GM21528 (cell line): Measurements from ENCODE around the gene TAGLN.

Experiments used
- ATAC-seq: cut with Tn5 transposase; IDR thresholded peaks from one replicate; pipeline ENCODE4 v1.9.1; 2021; ENCODE audit warnings: mild to moderate bottlenecking, moderate library complexity; ENCODE audit not compliant: unreplicated experiment, low FRiP score

TAGLN gene

GRCh38 chr11:117229411-117229810 is 30.2 kb downstream of the TAGLN start:
- no peak for ATAC-seq

- ATAC-seq: no peak
Observed at GRCh38 chr11:117229931-117230285, 30.7 kb downstream of the TAGLN start.

GRCh38 chr11:117230286-117230961 is 31.3 kb downstream of the TAGLN start:
- ATAC-seq: no peak

- ATAC-seq: no peak
Observed at GRCh38 chr11:117230999-117231841, 32.0 kb downstream of the TAGLN start.

- ATAC-seq: peak; percentile 8
Observed at GRCh38 chr11:117231842-117232091, 32.6 kb downstream of the TAGLN start, which contains the start of gene PCSK7. Gene PCSK7, minus strand, starts transcription at chr11:117232073. Its CDS starts 2,229 bp downstream, at chr11:117229844.

GRCh38 chr11:117232092-117232878 is 33.1 kb downstream of the TAGLN start, which contains the start of gene RNF214:
Gene RNF214, plus strand, starts transcription at chr11:117232671. Its CDS starts 1,602 bp downstream, at chr11:117234273.
- peak; percentile 74 for ATAC-seq

- ATAC-seq: no peak
Observed at GRCh38 chr11:117232911-117233409, 33.8 kb downstream of the TAGLN start.

- no peak for ATAC-seq
Observed at GRCh38 chr11:117238221-117238620, 39.1 kb downstream of the TAGLN start.

- no peak for ATAC-seq
Observed at GRCh38 chr11:117239295-117239694, 40.1 kb downstream of the TAGLN start.

- no peak for ATAC-seq
Observed at GRCh38 chr11:117248341-117248740, 49.2 kb downstream of the TAGLN start.

GRCh38 chr11:117249571-117249970 is 50.4 kb downstream of the TAGLN start:
- no peak for ATAC-seq

GRCh38 chr11:117251506-117251905 is 52.3 kb downstream of the TAGLN start:
- no peak for ATAC-seq

GRCh38 chr11:117255966-117256365 is 56.8 kb downstream of the TAGLN start:
- no peak for ATAC-seq

- ATAC-seq: no peak
Observed at GRCh38 chr11:117256573-117256972, 57.4 kb downstream of the TAGLN start.
